ENCODE results near the gene TOB1.

The TOB1 gene

GRCh38 chr17:50866261-50866949 lies at the start of gene TOB1:
Gene TOB1 (minus strand): TSS chr17:50866354. CDS start chr17:50864017, 2,337 bp downstream.
- no peak for FAIRE-seq

GRCh38 chr17:50914505-50915063 lies 48.4 kb upstream of the TOB1 start:
- no peak for FAIRE-seq

GRCh38 chr17:50913120-50913519 lies 47.0 kb upstream of the TOB1 start:
- no peak for FAIRE-seq

GRCh38 chr17:50911890-50912289 lies 45.7 kb upstream of the TOB1 start:
- no peak for FAIRE-seq

GRCh38 chr17:50911450-50911849 lies 45.3 kb upstream of the TOB1 start:
- FAIRE-seq: no peak

GRCh38 chr17:50909765-50910605 lies 43.8 kb upstream of the TOB1 start:
- no peak for FAIRE-seq

GRCh38 chr17:50908860-50909764 lies 43.0 kb upstream of the TOB1 start:
- no peak for FAIRE-seq

GRCh38 chr17:50908140-50908859 lies 42.1 kb upstream of the TOB1 start:
- no peak for FAIRE-seq

GRCh38 chr17:50906443-50906842 lies 40.3 kb upstream of the TOB1 start:
- no peak for FAIRE-seq

GRCh38 chr17:50905460-50905803 lies 39.3 kb upstream of the TOB1 start:
- FAIRE-seq: no peak

GRCh38 chr17:50904518-50905459 lies 38.6 kb upstream of the TOB1 start:
- FAIRE-seq: no peak

- FAIRE-seq: no peak
Measured at GRCh38 chr17:50903604-50904517, 37.7 kb upstream of the TOB1 start.

- no peak for FAIRE-seq
Measured at GRCh38 chr17:50902372-50903353, 36.5 kb upstream of the TOB1 start.

GRCh38 chr17:50900383-50900892 lies 34.3 kb upstream of the TOB1 start:
- no peak for FAIRE-seq

- no peak for FAIRE-seq
Measured at GRCh38 chr17:50899559-50900319, 33.6 kb upstream of the TOB1 start.

- FAIRE-seq: no peak
Measured at GRCh38 chr17:50899005-50899460, 32.9 kb upstream of the TOB1 start.

- no peak for FAIRE-seq
Measured at GRCh38 chr17:50898369-50899004, 32.3 kb upstream of the TOB1 start.
